GM13977 (cell line): ENCODE measurements around the gene ZNF277.

Experiments
- DNase-seq: peaks from one replicate; pipeline ENCODE4 v3.0.0; 2012; ENCODE audit warnings: low spot score
- in situ Hi-C: fragments of 300-500 bp; cut with MboI; formaldehyde crosslinking; loops from one replicate; pipeline ENCODE4 v1.12.0; 2022; ENCODE audit warnings: low sequenced_read_pairs, low pct_unique_long_range_greater_than_20kb, mixed read lengths, inconsistent platforms; ENCODE audit not compliant: unreplicated experiment
- TF ChIP-seq, protein P1 (sequence below): IDR thresholded peaks from 2 replicates; pipeline ENCODE4 v1.5.1; 2012; ENCODE audit warnings: mild to moderate bottlenecking, control low read depth; ENCODE audit not compliant: insufficient read depth; ENCODE audit errors: extremely low read depth, missing control alignments

ZNF277 gene

DNA sequence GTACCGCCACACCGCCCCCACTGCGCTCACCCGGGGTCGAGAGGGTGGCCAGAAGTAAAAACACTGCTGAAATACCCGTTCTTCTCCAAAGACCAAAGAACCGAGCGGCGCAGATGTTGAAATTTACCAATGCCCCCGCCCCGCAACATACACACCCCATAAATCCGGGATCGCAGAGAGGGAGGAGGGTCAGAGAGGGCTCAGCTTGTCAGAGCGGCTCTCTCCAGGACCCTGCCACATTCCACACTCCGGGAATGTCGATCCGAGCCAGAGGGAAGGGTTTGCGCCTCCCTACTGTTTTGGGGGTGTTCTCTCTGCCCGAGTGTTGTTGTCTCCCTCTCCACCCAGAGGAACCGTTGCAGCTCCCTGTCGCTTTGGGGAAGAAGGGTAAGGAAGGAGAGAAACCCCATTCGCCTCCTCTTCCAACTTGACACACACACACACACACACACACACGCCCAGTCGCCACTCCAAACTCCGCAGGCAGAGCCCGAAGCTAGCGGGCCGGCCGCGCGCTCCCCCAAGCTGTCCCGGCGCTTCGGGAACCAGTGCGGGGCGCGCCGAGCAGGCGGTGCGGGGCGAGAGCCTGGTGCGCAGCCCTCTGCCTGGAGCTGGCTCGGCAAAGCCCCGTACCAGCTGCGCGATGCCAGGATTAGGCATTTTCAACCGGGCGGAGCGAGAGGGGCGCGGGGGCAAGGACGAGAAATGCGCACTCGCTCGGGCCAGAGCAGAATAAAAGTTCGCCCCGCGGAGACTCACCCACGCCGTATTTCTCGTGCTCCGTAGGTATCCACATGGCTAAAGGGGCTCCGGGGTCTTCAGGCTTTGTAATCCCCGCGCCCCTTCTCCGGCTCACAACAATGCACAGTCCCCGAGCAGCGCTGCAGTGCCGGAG lies 905 bp upstream of the ZNF277 start:
- in situ Hi-C loops, result no loop called here
- DNase-seq, result peak; percentile 50
- TF ChIP-seq, protein P1, sequence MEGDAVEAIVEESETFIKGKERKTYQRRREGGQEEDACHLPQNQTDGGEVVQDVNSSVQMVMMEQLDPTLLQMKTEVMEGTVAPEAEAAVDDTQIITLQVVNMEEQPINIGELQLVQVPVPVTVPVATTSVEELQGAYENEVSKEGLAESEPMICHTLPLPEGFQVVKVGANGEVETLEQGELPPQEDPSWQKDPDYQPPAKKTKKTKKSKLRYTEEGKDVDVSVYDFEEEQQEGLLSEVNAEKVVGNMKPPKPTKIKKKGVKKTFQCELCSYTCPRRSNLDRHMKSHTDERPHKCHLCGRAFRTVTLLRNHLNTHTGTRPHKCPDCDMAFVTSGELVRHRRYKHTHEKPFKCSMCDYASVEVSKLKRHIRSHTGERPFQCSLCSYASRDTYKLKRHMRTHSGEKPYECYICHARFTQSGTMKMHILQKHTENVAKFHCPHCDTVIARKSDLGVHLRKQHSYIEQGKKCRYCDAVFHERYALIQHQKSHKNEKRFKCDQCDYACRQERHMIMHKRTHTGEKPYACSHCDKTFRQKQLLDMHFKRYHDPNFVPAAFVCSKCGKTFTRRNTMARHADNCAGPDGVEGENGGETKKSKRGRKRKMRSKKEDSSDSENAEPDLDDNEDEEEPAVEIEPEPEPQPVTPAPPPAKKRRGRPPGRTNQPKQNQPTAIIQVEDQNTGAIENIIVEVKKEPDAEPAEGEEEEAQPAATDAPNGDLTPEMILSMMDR, result no peak

DNA sequence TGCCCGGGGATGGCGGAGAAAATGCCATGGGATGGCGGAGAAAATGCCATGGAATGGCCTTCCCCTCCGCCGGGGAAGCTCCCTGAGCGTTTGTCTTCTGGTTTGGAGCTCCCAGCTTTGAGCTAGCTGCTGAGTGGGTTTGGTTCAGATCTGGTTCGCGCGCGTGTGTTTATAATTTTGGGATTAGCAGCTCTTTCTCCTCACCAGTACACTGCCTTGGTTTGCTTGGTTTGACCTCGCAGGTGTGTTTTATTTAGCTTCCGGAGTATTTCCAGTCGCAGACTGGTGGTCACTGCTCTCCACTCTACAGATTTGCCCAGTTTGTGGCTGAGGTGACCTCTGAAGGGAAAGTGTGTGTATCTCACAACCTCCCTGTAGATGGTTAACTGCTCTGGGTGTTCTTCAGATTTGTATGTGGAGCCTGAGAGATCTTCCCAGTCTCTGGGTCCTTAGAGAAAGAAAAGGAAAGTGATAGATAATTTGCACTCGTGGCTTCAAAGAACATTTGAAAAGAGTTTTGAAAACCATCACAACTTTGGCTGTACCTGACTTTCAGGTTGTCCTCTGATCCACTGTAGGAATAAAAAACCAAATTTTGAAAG lies 597 bp downstream of the ZNF277 start:
- in situ Hi-C loops, result no loop called here
- TF ChIP-seq, protein P1, result no peak
- peak; percentile 28 for DNase-seq

DNA sequence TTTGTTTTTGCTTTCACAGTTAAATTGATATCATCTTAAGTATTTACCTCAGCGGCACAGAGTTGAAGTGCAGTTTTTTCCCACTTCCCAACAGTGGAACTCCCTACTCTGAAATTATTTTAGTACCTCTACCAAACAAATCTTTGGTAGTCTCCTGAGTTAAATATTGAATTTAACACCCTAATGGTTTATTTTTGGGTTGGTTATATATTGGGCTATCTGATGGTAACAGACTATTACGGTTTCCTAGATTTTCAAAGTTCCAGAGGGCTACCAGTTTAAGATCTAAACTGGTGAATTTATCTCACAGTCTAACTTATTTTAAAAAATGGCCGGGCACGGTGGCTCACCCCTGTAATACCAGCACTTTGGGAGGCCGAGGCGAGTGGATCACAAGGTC lies 1.3 kb downstream of the ZNF277 start:
- TF ChIP-seq, protein P1, result no peak
- no peak for DNase-seq
- in situ Hi-C loops, result no loop called here

DNA sequence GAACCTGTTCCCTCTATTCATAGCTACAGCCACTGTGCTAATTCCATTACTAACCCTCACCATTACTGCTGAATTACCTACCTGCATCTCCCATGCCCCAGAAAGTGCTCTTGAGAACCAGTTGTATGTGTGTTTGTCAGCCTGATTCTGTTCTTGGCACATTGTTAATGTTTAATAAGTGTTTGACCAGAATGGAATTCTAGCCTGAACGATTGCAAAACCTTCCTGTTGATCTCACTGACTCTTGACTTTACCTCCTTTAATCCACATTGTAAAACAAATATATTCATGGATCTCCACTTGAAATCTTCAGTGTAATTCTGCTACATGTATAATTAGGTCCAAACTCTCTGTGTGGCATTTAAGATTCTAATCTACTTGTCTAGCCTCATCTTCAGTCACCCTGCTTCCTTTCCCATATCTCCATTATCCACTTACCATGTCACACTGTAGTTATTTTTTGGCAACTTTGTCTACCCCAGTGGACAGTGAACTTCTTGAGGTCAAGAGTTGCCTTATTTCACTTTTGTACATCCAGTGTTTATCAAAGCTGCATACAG lies 4.9 kb downstream of the ZNF277 start:
- no peak for DNase-seq
- TF ChIP-seq, protein P1, result no peak
- in situ Hi-C loops, result no loop called here

DNA sequence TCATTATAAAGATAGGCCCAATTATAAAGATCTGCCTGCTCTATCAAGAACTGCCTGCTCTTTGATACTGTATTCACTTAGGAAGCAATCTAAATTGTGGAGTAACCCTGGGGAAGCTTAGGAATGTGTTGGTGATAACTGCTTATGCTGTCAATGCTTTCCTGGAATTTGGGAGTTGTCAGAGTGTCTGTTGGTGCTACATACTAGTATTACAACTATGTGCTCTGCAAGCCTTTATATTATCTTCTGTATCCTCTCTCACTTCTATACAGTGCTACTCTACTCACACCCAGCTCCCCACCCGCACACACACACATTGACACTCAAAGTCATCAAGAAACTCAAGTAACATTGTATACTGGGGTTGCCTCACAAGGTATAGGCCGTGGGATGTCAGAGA lies 6.1 kb downstream of the ZNF277 start:
- TF ChIP-seq, protein P1, result no peak
- no peak for DNase-seq
- in situ Hi-C loops, result no loop called here

DNA sequence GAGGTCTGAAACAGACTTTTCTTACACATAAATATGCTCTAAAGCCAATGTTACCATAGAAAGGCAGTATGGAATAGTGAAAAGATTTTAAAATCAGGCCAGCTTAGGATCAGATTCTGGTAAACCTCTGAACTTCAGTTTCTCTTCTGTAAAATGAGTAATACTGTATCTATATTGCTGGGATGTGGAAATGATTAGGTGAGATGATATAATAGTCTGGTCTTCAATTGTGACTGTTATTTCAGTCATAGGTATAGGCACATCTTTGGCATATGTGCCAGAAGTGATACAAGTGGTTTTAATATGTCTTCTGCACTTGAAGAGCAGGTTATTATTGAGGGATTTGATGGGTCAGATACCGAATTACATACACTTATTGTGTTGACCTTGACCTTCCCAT lies 7.2 kb downstream of the ZNF277 start:
- in situ Hi-C loops, result no loop called here
- TF ChIP-seq, protein P1, result no peak
- DNase-seq, result no peak
